Esophagus squamous epithelium (tissue), 4 donors: Measurements from ENCODE around the gene MRM2.

Experiments used
- CTCF ChIP-seq, 6 experiments: fragments of 450-650 bp in 4 of 6; fragments of 200-600 bp in 2 of 6; sonication (generic) in 2 of 6; IDR thresholded peaks; one replicate each; pipeline ENCODE4 v1.5.1; 2016 to 2019; ENCODE audit warnings: antibody characterized with exemption in 6 of 6, mild to moderate bottlenecking in 4 of 6, moderate library complexity in 4 of 6
- POLR2A ChIP-seq, 4 donors: fragments of 450-650 bp; IDR thresholded peaks; one replicate each; pipeline ENCODE4 v1.6.1; 2017; ENCODE audit warnings: antibody characterized with exemption in 4 of 4, mild to moderate bottlenecking in 4 of 4, moderate library complexity in 3 of 4

GRCh38 chr7:2251381-2251780 lies 9.4 kb upstream of the MRM2 start:
- TF ChIP-seq POLR2A (IDR thresholded peaks at IDR 0.05) (no peak), CTCF (IDR thresholded peaks at IDR 0.05) (no peak)
